T-helper 22 cell (primary cell): ENCODE measurements around the gene KRTAP9-1.
"Not testable (repeated sequence)": the region's sequence is repeated elsewhere in the genome, so short reads cannot be mapped to it uniquely, and the experiment has no call there.

Source experiments
- DNase-seq: peaks from one replicate; pipeline ENCODE4 v3.0.0-alpha.2; 2020; ENCODE audit warnings: low read depth

Gene KRTAP9-1

DNA sequence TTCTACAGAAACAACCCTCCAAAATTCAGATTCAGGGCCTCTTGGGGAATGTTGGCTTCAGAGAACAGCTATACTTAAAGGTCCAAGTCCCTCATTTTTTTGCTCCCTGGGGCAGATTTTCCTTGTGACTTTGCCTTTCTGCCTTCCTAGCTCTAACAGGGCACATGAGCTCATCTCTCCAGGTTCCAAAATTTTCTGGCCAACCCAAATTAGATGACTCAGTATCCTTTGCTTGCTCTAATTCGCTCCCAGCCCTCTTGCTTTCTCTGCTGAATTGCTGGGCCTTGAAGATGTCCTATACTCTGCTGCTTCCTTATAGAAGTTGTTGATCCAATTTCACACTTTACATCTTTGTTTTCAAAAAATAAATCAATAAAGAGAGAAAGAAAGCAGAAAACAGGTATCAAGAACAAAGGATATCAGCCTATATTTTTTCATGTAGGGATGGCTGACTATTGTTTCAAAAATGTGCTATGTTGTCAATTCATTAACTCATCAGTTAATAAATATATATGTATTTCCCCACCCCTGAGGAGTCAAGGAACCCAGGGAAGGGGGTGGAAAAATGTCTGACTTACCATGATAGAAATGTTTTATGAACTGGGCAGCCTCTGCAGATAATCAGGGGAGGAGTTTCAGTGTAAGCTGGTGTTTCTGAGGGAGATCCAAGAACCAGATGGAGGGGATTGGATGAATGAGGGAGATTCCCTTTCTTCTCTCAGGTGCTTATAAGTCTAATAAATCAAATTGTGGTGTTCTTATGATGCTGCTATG is 10.7 kb upstream of the KRTAP9-1 start:
- DNase-seq = no peak

DNA sequence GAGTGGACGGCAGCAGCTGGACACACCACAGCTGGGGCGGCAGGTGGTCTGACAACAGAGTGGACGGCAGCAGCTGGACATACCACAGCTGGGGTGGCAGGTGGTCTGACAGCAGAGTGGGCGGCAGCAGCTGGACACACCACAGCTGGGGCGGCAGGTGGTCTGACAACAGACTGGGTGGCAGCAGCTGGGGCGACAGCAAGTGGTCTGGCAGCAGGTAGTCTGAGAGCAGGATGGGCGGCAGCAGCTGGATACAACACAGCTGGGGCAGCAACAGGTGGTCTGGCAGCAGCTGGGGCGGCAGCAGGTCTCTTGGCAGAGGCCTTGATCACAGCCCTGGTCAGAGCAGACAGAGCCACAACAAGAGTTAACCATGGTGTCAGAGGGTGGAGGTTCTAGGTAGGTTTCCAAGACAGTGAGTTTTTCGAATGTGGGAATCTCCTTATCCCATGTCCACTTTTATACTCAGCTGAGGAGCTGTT is 5.2 kb upstream of the KRTAP9-1 start, which contains the start of gene KRTAP4-1:
KRTAP4-1 (minus strand) TSS at position 432 of the 482 bp plus-strand sequence; CDS start at position 375, 57 bp downstream.
- no peak for DNase-seq

DNA sequence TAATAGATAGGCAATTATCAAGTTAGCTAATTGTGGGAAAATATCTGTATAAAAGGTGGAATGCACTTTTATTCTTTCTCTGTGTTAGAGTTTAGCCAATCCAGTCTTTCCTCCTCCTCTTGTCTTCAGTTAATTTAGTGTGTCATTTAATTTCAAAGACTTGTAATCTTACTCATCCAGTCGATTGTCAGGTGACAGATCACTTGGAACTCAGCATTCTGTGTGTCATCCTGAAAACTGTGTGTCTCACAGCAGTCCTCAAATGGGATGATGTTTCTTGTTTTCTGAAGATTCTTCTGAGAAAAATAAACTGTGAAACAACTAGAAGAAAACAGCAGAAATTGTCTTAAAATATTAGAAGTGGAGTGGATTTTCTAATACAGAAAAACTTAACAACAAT is 4.7 kb upstream of the KRTAP9-1 start:
- no peak for DNase-seq

DNA sequence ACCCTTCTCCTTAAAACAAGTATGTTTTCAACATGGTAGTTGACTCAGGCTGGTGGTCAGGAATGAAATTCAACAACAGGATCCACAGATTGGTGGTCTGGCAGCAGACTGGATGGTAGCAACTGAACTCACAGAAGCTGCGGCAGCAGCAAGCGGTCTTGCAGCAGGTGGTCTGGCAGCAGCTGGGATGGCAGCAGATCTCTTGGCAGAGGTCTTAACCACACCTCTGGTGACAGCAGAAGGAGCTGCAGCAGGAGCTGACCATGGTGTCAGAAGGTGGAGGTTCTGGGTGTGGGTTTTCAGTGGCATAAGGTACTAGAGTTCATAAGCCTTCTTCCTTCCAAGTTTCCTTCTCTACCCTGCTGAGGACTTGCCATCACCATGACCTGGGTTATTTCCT is 2.8 kb upstream of the KRTAP9-1 start:
- no peak for DNase-seq

DNA sequence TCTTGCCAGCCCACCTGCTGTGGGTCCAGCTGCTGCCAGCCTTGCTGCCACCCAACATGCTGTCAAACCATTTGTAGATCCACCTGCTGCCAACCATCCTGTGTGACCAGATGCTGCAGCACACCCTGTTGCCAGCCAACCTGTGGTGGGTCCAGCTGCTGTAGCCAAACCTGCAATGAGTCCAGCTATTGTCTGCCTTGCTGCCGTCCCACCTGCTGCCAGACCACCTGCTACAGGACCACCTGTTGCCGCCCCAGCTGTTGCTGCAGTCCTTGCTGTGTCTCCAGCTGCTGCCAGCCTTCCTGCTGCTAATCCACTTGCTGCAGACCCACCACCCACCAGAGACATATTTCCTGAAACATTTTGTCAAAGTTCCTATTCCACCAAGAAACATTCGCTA is 641 bp downstream of the KRTAP9-1 start:
- no peak for DNase-seq

DNA sequence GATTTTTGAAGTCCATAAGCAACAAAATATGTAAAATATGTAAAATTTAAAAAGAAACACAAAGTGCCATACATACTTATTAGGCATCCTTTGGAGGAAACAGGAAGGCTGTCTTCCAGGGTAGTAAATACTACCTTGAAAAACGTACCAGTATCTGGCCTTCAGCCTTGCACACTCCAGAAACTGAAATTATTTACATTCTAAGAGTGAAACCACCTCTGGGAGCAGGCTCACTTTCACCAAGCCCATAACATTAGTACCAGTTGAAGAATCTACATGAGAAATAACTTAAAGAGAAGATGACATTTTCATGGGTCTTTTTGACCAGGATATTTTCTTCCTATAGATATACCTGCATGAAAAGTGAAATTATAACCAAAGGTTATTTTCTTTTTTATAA is 6.4 kb downstream of the KRTAP9-1 start:
- DNase-seq = no peak

DNA sequence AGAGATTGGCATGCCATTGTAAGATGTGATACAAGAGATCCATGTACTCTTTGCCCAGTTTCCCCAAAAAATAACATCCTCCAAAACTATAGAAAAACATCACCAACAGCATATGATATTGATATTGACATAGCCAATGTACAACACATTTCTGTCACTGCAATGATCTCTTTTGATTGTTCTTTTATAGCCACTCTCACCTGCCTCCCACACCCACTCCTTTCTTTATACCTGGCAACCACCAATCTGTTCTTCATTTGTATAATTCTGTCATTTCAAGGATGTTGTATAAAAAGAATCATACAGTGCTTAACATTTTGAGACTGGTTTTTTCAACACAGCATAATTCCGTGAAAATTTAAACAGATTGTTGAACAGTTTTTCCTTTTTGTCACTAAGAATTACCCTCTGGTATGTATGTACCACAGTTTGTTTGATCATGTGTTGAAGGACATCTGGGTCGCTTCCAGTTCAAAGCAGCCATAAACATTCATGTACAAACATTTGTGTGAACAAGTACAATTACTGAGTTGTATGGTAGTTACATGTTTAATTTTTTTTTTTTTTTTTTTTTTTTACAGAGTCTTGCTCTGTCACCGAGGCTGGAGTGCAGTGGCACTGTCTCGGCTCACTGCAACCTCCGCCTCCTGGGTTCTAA is 9.9 kb downstream of the KRTAP9-1 start:
- DNase-seq = no peak

DNA sequence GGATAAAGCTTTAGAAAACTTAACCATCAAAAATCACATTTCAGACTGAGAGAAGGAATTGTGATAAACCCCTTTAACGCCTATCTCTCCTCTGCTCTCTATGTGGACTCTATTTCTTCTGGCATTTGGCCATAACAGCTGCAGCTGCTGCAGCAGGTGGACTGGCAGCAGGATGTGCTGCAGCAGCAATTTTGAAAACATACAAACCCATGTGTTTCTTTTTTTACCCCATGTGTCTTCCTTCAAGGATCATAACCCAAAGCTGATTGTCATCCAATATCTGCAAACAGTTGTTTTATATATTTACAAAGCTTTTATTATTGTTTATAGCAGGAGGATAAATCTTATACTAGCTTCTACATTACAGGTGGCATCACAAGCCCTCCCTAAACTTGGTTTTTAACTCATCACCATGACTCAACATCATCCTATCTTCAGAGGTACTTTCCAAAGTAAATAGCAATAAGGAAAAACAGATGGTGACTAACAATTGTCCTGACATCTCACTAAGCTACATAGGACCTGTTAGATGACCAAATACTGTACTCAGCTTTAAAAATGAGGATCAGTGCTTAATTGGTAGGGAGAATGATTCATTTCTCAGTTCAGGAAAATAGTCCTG is 22.3 kb downstream of the KRTAP9-1 start:
- DNase-seq = no peak

DNA sequence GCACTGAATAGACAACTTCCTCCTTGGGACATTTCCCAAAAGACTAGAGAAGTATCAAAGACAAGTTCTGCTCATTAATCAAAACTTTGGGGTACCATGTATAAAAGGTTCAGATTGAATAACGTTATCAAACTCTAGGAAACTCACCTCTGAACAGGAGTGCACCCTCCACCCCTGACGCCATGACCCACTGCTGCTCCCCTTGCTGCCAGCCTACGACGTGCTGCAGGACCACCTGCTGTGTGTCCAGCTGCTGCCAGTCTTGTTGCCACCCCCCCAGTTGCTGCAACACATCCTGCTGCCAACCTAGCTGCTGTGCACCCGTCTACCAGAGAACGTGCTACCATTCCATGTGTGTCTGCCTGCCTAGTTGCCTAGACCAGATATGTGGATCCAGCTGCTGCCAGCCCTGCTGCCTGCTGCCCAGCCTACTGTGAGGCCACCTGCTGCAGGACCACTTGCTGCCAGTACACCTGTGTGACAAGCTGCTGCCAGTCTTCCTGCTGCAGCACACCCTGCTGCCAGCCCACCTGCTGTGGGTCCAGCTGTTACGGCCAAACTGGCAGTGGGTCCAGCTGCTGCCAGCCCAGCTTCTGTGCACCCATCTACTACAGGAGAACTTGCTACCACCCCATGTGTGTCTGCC is 23.0 kb downstream of the KRTAP9-1 start:
- no peak for DNase-seq

DNA sequence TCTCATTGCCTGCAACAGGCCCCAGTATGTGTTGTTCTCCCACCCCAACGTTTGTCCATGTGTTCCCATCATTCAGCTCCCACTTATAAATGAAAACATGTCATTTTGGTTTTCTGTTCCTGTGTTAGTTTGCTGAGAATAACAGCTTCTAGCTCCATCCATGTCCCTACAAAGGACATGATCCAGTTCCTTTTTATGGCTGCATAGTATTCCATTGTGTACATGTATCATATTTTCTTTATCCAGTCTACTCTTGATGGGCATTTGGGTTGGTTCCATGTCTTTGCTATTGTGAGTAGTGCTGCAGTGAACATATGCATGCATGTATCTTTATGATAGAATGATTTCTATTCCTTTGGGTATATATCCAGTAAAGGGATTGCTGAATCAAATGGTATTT is 26.0 kb downstream of the KRTAP9-1 start:
- no peak for DNase-seq

DNA sequence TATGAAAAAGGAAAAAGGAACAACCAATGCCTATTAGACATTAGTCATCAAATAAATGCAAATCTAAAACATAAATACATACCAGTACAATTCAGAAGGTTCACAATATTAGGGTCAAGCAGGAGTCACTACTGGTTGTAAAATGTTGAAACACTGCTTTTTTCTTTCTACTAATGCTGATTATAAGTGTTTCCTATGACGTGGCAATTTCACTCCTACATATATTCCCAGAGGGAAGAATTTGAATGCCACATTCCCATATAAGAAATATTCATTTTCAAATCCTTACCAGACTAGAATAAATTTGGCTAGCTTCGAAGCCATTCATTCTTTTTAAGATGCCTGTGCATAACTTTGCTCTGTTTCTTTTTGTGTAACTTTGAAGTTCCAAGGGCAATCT is 34.1 kb downstream of the KRTAP9-1 start:
- no peak for DNase-seq

DNA sequence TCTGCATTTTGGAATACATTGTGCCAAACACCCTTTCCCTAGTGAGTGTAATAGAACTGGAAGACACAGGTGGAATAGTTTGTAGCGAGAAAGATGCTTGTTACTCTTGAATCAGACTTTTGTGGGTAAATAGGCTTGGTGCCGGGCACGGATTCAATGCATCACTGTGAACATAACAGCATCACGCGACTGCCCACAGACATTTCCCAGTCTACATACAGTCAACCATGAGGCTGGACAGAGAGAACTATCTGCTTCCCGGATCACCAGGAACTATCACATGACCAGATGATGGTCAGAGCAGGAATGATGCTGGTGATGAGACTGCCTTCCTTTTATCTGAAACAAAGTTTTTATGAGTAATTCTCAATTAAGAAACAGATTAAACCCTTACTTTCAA is 36.4 kb downstream of the KRTAP9-1 start:
- no peak for DNase-seq

DNA sequence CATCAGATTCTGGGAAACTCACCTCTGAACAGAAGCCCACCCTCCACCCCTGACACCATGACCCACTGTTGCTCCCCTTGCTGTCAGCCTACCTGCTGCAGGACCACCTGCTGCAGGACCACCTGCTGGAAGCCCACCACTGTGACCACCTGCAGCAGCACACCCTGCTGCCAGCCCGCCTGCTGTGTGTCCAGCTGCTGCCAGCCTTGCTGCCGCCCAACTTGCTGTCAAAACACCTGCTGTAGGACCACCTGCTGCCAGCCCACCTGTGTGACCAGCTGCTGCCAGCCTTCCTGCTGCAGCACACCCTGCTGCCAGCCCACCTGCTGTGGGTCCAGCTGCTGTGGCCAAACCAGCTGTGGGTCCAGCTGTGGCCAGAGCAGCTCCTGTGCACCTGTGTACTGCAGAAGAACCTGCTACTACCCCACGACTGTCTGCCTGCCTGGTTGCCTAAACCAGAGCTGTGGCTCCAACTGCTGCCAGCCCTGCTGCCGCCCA is 37.0 kb downstream of the KRTAP9-1 start, which contains the start of gene KRTAP9-2:
KRTAP9-2 (plus strand) TSS at position 51 of the 498 bp plus-strand sequence; CDS start at position 58, 7 bp downstream.
- DNase-seq = not testable (repeated sequence)

DNA sequence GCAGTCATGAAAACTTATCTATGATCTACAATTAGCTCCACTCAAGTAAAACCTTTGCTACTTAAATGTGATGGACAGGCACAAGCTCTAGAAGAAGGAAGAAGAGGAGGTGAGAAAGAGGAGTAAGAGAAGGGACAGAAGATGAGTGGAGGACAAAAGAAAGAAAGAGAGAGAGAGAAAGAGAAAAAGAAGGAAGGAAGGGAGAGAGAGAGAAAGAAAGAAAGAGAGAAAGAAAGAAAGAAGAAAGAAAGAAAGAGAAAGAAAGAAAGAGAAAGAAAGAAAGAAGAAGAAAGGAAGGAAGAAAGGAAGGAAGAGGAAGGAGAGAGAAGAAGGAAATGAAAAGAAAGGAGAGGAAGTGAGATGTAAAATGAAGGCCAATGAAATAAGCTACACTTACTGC is 40.4 kb downstream of the KRTAP9-1 start:
- no peak for DNase-seq

DNA sequence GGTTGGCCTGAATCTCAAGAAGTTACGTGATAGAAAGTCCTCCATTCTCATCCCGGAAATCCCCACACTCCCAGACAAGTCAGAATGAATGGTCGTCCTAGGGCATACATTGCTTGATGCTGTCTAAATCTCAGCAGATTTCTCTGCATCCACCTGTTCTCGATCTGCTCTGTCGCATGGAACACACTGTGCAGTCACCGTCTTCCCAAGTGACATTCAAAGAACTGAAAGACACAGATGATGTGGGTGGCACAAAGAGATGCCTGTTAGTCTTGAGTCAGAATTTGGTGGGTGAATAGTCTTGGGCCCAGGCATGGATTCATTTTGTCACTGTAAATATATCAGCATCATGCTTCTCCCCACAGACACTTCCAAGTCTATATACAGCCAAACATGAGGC is 42.0 kb downstream of the KRTAP9-1 start:
- DNase-seq = no peak

DNA sequence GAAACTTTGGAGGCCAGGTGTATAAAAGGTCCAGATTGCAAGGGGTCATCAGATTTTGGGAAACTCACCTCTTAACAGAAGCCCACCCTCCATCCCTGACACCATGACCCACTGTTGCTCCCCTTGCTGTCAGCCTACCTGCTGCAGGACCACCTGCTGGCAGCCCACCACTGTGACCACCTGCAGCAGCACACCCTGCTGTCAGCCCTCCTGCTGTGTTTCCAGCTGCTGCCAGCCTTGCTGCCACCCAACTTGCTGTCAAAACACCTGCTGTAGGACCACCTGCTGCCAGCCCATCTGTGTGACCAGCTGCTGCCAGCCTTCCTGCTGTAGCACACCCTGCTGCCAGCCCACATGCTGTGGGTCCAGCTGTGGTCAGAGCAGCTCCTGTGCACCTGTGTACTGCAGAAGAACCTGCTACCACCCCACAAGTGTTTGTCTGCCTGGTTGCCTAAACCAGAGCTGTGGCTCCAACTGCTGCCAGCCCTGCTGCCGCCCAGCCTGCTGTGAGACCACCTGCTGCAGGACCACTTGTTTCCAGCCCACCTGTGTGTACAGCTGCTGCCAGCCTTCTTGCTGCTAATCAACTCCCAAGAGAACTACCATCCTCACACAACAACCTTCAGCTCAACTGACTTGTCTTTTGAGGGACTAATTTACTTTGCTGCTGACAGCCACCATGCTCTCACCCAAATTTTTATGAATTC is 42.9 kb downstream of the KRTAP9-1 start, which contains the start of gene KRTAP9-3:
KRTAP9-3 (plus strand) TSS at position 51 of the 707 bp plus-strand sequence; CDS start at position 104, 53 bp downstream.
- DNase-seq = not testable (repeated sequence)

DNA sequence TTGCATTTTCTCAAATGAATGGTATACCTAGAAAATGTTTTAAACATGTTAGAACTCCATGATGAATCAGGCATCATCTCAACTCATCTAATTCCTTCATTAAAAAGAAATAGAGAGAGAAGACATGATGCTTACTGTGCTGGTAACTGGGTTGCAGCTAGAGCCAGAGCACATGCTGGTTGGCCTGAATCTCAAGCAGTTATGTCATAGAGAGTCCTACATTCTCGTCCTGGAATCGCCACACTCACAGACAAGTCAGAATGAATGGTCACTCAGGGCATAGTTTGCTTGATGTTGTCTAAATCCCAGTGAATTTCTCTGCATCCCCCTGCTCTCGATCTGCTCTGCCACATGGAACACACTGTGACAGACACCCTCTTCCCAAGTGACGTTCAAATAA is 47.4 kb downstream of the KRTAP9-1 start:
- not testable (repeated sequence) for DNase-seq

DNA sequence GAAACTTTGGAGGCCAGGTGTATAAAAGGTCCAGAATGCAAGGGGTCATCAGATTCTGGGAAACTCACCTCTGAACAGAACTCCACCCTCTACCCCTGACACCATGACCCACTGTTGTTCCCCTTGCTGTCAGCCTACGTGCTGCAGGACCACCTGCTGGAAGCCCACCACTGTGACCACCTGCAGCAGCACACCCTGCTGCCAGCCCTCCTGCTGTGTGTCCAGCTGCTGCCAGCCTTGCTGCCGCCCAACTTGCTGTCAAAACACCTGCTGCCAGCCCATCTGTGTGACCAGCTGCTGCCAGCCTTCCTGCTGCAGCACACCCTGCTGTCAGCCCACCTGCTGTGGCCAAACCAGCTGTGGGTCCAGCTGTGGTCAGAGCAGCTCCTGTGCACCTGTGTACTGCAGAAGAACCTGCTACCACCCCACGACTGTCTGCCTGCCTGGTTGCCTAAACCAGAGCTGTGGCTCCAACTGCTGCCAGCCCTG is 48.3 kb downstream of the KRTAP9-1 start, which contains the start of gene KRTAP9-8:
KRTAP9-8 (plus strand) TSS at position 51 of the 489 bp plus-strand sequence; CDS start at position 104, 53 bp downstream.
- not testable (repeated sequence) for DNase-seq
